Suppressor macrophage treated with lipopolysaccharide for 4 hours (primary cell): ENCODE data around the gene SHMT1.
A peak's percentile ranks its signal among the peaks of the same experiment; 100 is the strongest.
"Not testable (repeated sequence)": the region's sequence is repeated elsewhere in the genome, so short reads cannot be mapped to it uniquely, and the experiment has no call there.

Source experiments
- DNase-seq: peaks from one replicate; pipeline ENCODE4 v3.0.0-alpha.2; 2020

The SHMT1 gene

DNA sequence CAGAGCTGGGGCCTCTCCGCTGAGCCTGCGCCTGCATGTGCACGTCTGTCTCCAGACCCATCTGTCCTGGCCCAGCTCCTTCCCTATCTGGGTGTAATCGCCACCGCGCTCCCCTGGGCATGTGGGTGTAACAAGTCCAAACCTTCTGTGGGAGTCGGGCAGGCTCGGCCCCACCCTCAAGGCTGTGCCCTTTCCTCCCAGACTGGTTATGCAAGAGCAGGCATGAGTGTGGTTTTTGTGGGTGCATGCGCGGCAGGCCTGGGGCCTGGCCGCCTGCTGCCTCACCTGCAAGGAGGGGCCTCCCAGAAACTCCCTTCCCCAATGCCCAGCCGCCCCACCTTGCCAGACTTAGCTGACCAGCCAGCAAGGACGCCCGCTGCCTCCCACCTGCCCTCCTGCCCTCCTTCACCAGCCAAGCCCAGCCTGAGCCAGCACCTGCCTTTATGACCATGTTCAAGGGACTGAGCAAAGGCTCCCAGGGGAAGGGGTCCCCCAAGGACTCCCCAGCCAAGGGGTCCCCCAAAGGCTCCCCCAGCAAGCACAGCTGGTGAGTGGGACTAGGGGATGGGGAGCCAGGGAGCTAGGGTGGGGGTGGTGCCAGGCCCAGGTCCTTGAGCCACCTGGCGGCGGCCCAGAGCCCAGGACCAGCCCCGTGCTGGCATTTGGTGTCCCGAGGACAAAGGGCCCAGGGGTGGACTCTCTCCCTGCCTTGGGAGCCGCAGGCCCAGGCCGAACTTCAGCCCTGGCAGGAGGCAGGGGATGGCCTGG is 14.3 kb upstream of the SHMT1 start, which contains the start of gene EVPLL:
EVPLL (plus strand) TSS at position 342 of the 768 bp plus-strand sequence. CDS start 3,160 bp downstream, outside the sequence.
- DNase-seq: peak; percentile 63

GRCh38 chr17:18374216-18374615 is 10.9 kb upstream of the SHMT1 start:
- no peak for DNase-seq

DNA sequence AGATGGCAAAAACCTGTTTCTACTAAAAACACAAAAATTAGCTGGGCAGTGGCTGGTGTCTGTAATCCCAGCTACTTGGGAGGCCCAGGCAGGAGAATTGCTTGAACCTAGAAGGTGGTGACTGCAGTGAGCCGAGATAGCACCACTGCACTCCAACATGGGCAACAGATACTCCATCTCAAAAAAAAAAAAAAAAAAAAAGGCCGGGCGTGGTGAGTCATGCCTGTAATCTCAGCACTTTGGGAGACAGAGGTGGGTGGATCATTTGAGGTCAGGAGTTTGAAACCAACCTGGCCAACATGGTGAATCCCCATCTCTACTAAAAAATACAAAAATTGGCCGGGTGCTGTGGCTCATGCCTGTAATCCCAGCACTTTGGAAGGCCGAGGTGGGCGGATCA is 9.8 kb upstream of the SHMT1 start:
- not testable (repeated sequence) for DNase-seq

DNA sequence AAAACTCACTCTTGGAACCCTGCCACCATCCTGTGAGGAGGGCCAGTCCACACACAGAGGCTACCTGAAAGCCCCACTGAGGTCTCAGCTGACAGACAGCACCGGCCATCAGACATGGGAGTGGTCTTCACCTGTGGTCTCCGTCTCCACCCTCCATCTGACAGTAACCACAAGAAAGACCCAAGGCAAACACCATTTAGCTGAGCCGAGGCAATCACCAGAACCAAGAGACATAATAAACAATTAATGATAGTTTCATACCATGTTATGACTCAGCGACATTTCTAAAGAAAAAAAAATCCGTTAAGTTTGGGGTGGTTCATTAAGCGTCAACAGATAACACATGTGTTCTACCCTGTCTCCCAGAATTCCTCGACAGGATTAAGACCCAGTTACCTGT is 8.1 kb upstream of the SHMT1 start:
- no peak for DNase-seq

DNA sequence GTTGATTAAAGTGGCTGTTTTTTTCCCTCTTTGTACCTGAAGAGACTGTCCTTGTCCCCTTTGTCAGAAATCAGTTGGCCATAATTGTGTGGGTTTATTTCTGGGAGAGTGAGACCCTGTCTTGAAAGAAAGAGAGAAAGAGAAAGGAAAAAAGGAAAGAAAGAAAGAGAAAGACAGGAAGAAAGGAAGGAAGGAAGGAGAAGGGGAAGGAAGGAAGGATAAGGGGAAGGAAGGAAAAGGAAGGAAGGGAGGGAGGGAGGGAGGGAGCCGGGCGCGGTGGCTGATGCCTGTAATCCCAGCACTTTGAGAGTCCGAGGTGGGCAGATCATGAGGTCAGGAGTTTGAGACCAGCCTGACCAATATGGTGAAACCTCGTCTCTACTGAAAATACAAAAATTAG is 7.4 kb upstream of the SHMT1 start:
- no peak for DNase-seq

DNA sequence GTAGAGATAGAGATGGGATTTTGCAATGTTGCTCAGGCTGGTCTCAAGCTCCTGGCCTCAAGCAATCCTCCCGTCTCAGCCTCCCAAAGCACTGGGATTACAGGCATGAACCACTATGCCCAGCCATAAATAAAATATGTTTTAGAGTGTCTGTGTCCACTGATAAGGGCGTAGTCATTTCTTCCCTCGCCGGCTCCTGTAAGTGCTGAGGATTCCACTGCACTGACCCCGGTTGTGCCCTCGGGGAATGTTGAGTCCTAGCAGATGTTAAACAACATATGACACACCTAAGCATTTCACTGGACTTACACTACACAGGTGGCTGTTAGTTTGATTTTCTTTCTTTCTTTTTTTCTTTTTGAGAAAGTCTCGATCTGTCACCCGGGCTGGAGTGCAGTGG is 5.6 kb upstream of the SHMT1 start:
- no peak for DNase-seq

DNA sequence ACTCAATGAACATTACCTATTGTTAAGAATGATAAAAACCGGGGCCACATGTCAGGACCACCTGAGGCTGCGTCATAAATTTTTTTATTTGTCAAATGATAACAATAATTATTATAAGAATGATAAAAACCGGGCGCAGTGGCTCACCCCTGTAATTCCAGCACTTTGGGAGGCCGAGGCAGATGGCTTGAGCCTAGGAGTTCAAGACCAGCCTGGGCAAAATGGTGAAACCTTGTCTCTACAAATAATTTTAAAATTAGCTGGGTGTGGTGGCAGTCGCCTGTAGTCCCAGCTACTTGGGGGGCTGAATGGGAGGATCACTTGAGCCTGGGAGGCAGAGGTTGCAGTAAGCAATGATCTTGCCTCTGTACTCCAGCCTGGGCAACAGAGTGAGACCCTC is 816 bp upstream of the SHMT1 start:
- DNase-seq: no peak

DNA sequence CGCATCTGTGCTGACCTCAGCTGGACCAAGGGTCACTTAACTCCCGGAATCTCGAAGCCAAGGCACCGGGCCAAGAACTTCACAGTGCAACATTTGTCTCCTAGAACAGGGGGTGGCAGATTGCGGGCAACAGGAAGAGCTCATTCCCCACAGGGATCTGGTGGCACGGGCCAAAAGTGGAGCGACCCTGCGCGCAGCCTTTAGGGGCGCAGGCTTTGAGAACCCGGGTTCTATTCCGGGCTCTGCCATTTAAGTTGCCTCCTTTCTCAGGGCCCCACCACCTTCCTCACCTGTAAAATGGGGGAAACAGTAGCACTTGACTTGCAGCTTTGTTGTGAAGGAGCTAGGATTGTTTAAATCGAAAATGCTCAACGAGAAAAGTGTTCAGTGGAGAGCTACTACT is 651 bp downstream of the SHMT1 start:
- DNase-seq: no peak

DNA sequence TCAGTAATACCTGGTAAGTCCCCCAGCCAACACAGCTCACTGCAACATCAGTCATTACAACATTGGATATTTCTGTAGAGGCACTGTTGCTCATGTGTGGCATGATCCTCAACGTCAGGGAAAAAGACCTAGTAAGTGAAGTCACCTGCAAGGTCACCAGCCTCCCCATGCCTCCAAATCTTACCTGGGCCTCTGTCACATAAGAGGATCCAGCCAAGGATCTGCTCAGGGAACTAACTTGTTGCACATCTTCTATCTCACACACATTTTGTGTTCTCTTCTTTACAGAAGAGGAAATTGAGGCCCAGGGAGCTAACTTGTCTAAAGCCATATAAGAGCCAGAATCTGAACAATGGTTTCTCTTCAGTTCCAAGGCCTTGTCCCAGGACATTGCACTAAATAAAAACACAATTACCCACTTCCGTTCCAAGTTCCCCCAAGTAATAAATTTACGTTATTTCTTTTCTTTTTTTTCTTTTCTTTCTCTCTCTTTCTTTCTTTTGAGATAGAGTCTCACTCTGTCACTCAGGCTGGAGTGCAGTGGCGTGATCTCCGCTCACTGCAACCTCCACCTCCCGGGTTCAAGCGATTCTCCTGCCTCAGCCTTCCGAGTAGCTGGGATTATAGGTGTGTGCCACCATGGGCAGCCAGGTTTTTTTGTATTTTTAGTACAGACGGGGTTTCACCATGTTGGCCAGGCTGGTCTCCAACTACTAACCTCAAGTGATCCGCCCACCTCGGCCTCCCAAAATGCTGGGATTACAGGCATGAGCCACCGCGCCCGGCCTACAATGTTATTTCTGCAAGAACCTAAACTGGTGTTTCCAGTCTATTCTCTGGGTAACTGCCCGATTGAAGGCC is 1.3 kb downstream of the SHMT1 start:
- DNase-seq: no peak

DNA sequence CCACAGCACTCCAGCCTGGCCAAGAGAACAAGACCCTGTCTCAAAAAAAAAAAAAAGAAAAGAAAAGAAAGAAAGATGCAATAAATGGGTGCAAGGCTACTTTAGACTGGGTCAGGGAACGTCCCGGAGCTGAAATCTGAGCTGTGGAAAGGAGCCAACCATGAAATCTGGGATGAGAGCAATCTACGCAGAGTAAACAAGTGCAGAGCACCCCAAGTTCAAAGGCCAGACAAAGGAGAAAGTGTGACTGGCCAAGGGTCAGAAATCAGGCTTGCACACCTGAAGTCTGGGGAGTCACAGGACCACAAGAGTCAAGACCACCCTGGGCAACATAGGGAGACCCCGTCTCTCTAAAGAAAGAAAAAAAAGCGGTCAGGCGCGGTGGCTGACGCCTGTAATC is 2.8 kb downstream of the SHMT1 start:
- no peak for DNase-seq

DNA sequence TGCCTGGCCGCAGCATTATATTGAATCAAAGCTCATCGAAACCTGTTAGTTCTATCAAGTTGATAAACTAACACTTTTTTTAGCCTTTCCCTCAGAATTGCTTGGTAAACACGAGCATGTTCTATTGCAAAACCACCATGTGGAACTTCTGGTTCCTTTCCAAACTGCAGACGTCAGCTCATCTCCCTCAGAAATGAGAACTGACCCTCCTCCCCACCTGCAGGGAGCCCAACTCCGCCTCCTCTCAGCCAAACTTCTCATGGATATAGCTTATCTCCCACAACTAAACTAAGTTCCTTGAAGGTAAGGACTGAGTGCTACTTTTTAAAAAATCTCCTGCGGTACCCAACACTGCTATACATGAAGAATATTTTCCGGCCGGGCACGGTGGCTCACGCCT is 6.7 kb downstream of the SHMT1 start:
- DNase-seq: peak; percentile 66

DNA sequence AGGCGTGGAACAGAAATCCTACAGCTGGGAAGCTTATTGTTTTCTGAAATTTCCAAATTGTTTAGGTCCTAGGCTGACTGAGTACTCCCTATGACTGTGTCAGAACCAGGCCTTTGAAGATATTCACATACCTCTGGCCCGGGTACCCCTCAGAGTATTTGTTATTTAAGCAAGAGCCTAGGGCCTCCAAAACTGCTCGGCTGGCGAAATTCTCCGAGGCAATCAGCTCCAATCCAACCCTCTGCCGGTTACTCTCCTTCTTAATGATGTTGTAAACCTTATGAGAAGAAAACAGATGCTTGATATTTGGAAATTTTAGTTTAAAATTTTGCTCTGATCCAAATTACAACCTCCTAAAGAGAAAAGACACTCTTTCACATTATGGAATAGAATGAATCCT is 9.8 kb downstream of the SHMT1 start:
- DNase-seq: no peak

- DNase-seq: no peak
Measured at GRCh38 chr17:18344021-18344420, 19.3 kb downstream of the SHMT1 start.

- DNase-seq: no peak
Measured at GRCh38 chr17:18339933-18340332, 23.4 kb downstream of the SHMT1 start.

- DNase-seq: not testable (repeated sequence)
Measured at GRCh38 chr17:18338158-18338557, 25.2 kb downstream of the SHMT1 start.

- no peak for DNase-seq
Measured at GRCh38 chr17:18332909-18333489, 30.4 kb downstream of the SHMT1 start.

- DNase-seq: no peak
Measured at GRCh38 chr17:18331879-18332278, 31.5 kb downstream of the SHMT1 start.

DNA sequence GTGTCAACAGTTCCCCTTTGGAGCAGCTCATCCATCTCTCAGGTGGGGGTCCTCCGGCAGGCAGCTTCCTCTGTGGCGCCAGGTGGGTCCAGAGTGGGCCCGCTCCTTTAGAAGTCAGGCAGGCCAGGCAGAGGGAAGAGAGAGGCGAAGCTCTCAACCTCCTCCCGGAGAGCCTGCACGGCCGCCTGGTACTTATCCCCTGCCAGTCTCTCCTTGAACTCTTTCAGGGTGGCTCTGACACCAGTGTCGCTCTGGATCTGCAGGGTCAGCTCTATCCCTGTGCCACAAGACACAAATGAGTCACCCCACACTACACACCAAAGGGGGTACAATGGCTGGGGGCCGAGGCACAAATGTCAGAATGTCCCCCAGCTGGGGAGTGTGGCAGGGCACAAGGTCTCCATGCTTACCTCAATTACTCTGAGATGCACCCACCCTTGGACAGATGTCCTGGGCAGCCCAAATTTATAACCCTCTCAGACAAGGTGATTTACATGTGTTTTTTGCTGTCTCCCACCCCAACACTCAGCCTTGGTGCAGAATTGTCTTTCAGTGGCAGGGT is 34.6 kb downstream of the SHMT1 start:
- DNase-seq: no peak

DNA sequence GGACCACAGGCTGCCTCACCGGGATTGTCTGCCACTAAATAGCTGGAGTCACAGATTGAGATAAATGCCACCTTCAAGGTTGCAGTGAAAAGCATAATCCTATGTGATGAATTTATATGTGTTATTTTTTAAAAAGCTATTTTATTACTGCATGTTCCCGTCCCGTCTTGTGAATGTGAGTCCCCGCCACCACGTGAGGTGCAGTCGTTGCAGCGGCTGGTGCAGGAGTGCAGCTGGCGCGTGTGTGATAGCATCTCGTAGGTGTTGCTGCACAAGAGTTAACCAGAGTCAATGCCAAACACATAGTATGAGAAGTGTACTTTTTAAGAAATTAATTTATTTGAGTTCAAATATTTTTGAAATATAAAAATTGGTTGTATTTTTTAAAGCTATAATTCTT is 35.8 kb downstream of the SHMT1 start:
- DNase-seq: no peak

GRCh38 chr17:18327093-18327492 is 36.3 kb downstream of the SHMT1 start:
- no peak for DNase-seq

DNA sequence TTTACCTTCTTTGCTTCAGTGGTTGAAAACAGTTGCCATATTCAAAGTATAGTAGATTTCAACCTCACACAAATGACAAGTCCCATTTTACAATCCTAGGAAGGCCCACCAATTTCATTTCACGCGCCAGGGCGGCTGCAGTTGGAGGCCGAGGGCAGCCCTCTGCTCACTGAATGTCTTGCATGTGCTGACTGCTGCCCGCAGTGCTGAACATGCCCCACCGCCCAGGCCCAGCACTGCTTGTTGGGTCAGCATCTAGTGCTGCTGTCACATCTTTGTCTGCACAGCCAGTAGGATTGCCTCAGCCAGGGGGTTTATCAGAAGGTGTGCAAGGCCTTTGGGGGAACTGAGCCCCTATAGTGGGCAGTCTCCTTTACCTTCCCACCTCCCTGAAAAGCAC is 36.8 kb downstream of the SHMT1 start:
- DNase-seq: no peak

GRCh38 chr17:18326039-18326438 is 37.3 kb downstream of the SHMT1 start:
- DNase-seq: no peak
